K562 (cell line): ENCODE data around the gene SV2A. TPM values are rescaled to one million over a fixed set of nuclear protein-coding genes. Genes with fewer than 3 reads are reported as not detected.
A peak's percentile ranks its signal among the peaks of the same experiment; 100 is the strongest.

Experiments used
- ADNP ChIP-seq: fragments of 200-800 bp; sonication (Bioruptor generic); IDR thresholded peaks from 2 replicates; pipeline ENCODE4 v1.6.1; 2016; ENCODE audit warnings: missing genetic modification characterization, missing compliant biosample characterization
- ATF2 ChIP-seq: sonication (generic); formaldehyde crosslinking; IDR thresholded peaks from 2 replicates; pipeline ENCODE4 v1.8.1; 2022; ENCODE audit warnings: missing genetic modification reagents
- ETV1 ChIP-seq: fragments of 450-650 bp; conservative IDR thresholded peaks from 2 replicates; pipeline ENCODE4 v1.6.1; 2016; ENCODE audit warnings: missing genetic modification characterization, control low read depth, low read depth, missing compliant biosample characterization
- MAX ChIP-seq: sonication (generic); formaldehyde crosslinking; IDR thresholded peaks from 2 replicates; pipeline ENCODE4 v1.9.0; 2022; ENCODE audit warnings: mild to moderate bottlenecking, missing genetic modification reagents
- NKRF ChIP-seq: fragments of 450-650 bp; IDR thresholded peaks from 2 replicates; pipeline ENCODE4 v1.6.1; 2016; ENCODE audit warnings: borderline replicate concordance
- NR2C1 ChIP-seq, 2 experiments: fragments of 450-650 bp; IDR thresholded peaks; 2 replicates each; pipeline ENCODE4 v1.6.1; 2017; ENCODE audit warnings: mild to moderate bottlenecking in 2 of 2, antibody characterized with exemption in 1 of 2, inconsistent platforms in 1 of 2, missing compliant biosample characterization in 1 of 2, missing genetic modification characterization in 1 of 2
- POLR2B ChIP-seq: fragments of 450-650 bp; IDR thresholded peaks from 2 replicates; pipeline ENCODE4 v1.6.1; 2018; ENCODE audit warnings: low read depth; ENCODE audit not compliant: partially characterized antibody
- SMARCA4 ChIP-seq: fragments of 450-650 bp; IDR thresholded peaks from 2 replicates; pipeline ENCODE4 v1.6.1; 2016
- STAT5A ChIP-seq: IDR thresholded peaks from 2 replicates; pipeline ENCODE4 v1.6.1; 2012; ENCODE audit warnings: low read length, inconsistent platforms, borderline replicate concordance
- ZBTB34 ChIP-seq: fragments of 250-450 bp; sonication (Bioruptor Pico); IDR thresholded peaks from 2 replicates; pipeline ENCODE4 v1.8.0; 2021; ENCODE audit warnings: mild to moderate bottlenecking, moderate library complexity
- ZNF395 ChIP-seq: fragments of 200-800 bp; sonication (Bioruptor generic); IDR thresholded peaks from 2 replicates; pipeline ENCODE4 v1.6.1; 2017; ENCODE audit warnings: missing genetic modification characterization, missing compliant biosample characterization
- ZNF398 ChIP-seq: fragments of 250-450 bp; sonication (Bioruptor Pico); IDR thresholded peaks from 2 replicates; pipeline ENCODE4 v1.8.0; 2021; ENCODE audit warnings: moderate library complexity, mild to moderate bottlenecking, inconsistent platforms
- ZNF511 ChIP-seq: sonication (generic); formaldehyde crosslinking; IDR thresholded peaks from 2 replicates; pipeline ENCODE4 v1.8.0; 2022; ENCODE audit warnings: mild to moderate bottlenecking, missing genetic modification reagents
- ZNF512 ChIP-seq: IDR thresholded peaks from 2 replicates; pipeline ENCODE4 v1.6.1; 2016; ENCODE audit warnings: missing genetic modification characterization, missing compliant biosample characterization
- polyA plus RNA-seq, 8 experiments: library from polyadenylated mRNA; depleted of rRNA in 4 of 8; stranded (reverse) in 5 of 8; unstranded in 3 of 8; fragments of >200 nt; fragmentation: Nextera tagmentation in 2 of 8; fragmentation: Illumina TruSeq in 1 of 8; extraction: Ambion mirVana in 2 of 8; extraction: Trizol in 1 of 8; gene quantifications; 2 replicates each; pipeline versions ENCODE4 v1.2.1 to v1.2.3, GENCODE V29; 2011 to 2014; ENCODE audit warnings: inconsistent platforms in 1 of 8, missing spikeins in 1 of 8
- total RNA-seq, 7 experiments: library from RNA; depleted of rRNA in 6 of 7; stranded (reverse); fragments of >200 nt in 6 of 7; fragmentation: Illumina TruSeq in 2 of 7; extraction: Trizol in 2 of 7; gene quantifications; 2 replicates each; pipeline versions ENCODE4 v1.2.1 to v1.2.3, GENCODE V29; 2011 to 2021; ENCODE audit warnings: low replicate concordance in 1 of 7

SV2A gene
- total and polyA plus RNA-seq, 9 of the 15 experiments (the other 6 are each of a cell fraction or from before 2014, with no cell fraction given) = 0.07 to 0.22 (median 0.11) TPM; not detected in 1

- no peak for TF ChIP-seq ZNF398 (CRISPR knock-in tag)
- no peak for TF ChIP-seq ADNP
- TF ChIP-seq SMARCA4 = peak; percentile 28
- TF ChIP-seq ZNF512 (tag) = peak; percentile 59; the same call in 1 of the 2 replicates
- TF ChIP-seq POLR2B = no peak
- TF ChIP-seq ZNF511 = no peak
- TF ChIP-seq NKRF = 0 out of 2 replicates have a peak, but pooled peaks have one; percentile 28
- no peak for TF ChIP-seq NR2C1 (IDR thresholded peaks at IDR 0.05)
- TF ChIP-seq NR2C1 (tag; IDR thresholded peaks at IDR 0.05) = no peak
- TF ChIP-seq STAT5A = no peak
- TF ChIP-seq ZBTB34 (CRISPR knock-in tag) = no peak
- TF ChIP-seq ETV1 (tag) = no peak
- no peak for TF ChIP-seq MAX
- TF ChIP-seq ZNF395 (CRISPR knock-in tag) = peak; percentile 48; the same call in 1 of the 2 replicates
- no peak for TF ChIP-seq ATF2 (CRISPR knock-in tag)
Measured at GRCh38 chr1:149884433-149885338, 33.0 kb downstream of the SV2A start (continued).
